Liver (tissue), 9 donors: ENCODE measurements around the gene CDCA4. TPM values are rescaled to one million over a fixed set of nuclear protein-coding genes. Genes with fewer than 3 reads are reported as not detected.

Source experiments
- DNase-seq: peaks from one replicate; pipeline ENCODE4 v3.0.0-alpha.2; 2017; ENCODE audit warnings: low spot score
- H3K27ac ChIP-seq, 2 donors: one replicate each; pipeline ENCODE4 v1.7.0; 2013; ENCODE audit warnings: inconsistent platforms in 2 of 2, low read length in 2 of 2, control low read depth in 1 of 2, low read depth in 1 of 2, mild to moderate bottlenecking in 1 of 2
- H3K27me3 ChIP-seq, 4 donors: one replicate each; pipeline versions ENCODE4 v1.6.1 to v1.7.0; 2013; ENCODE audit warnings: low read length in 3 of 4, inconsistent platforms in 1 of 4, mild to moderate bottlenecking in 1 of 4, moderate library complexity in 1 of 4; ENCODE audit not compliant: control insufficient read depth in 4 of 4, insufficient read depth in 4 of 4
- H3K36me3 ChIP-seq, 4 donors: one replicate each; pipeline versions ENCODE4 v1.6.1 to v1.7.0; 2013; ENCODE audit warnings: low read length in 3 of 4, mild to moderate bottlenecking in 3 of 4, low read depth in 1 of 4, moderate library complexity in 1 of 4; ENCODE audit not compliant: control insufficient read depth in 4 of 4, insufficient read depth in 3 of 4
- H3K4me1 ChIP-seq, 4 donors: one replicate each; pipeline versions ENCODE4 v1.6.1 to v1.7.0; 2013; ENCODE audit warnings: low read length in 3 of 4, mild to moderate bottlenecking in 3 of 4, moderate library complexity in 1 of 4; ENCODE audit not compliant: control insufficient read depth in 4 of 4, insufficient read depth in 4 of 4
- H3K4me3 ChIP-seq, 3 donors: one replicate each; pipeline versions ENCODE4 v1.6.1 to v1.7.0; 2013; ENCODE audit warnings: low read length in 3 of 3, control low read depth in 1 of 3, low read depth in 1 of 3, mild to moderate bottlenecking in 1 of 3
- H3K9ac ChIP-seq, 2 donors: one replicate each; pipeline ENCODE4 v1.7.0; 2013; ENCODE audit warnings: low read length in 2 of 2, mild to moderate bottlenecking in 2 of 2, moderate library complexity in 2 of 2, control low read depth in 1 of 2, low read depth in 1 of 2
- H3K9me3 ChIP-seq, 4 donors: one replicate each; pipeline versions ENCODE4 v1.6.1 to v1.7.0; 2013; ENCODE audit warnings: low read length in 3 of 4; ENCODE audit not compliant: control insufficient read depth in 4 of 4
- EGR1 ChIP-seq, 2 donors: IDR thresholded peaks; 2 replicates each; pipeline ENCODE4 v1.6.1; 2016 to 2018; ENCODE audit warnings: antibody characterized with exemption in 2 of 2, low read depth in 2 of 2
- FOXA1 ChIP-seq: IDR thresholded peaks from 2 replicates; pipeline ENCODE4 v1.6.1; 2016; ENCODE audit warnings: antibody characterized with exemption
- FOXA2 ChIP-seq: IDR thresholded peaks from 2 replicates; pipeline ENCODE4 v1.6.1; 2016; ENCODE audit warnings: antibody characterized with exemption
- GABPA ChIP-seq, 2 donors: IDR thresholded peaks in 1 of 2; conservative IDR thresholded peaks in 1 of 2; 2 replicates each; pipeline ENCODE4 v1.6.1; 2016; ENCODE audit warnings: antibody characterized with exemption in 2 of 2, mild to moderate bottlenecking in 1 of 2, moderate library complexity in 1 of 2
- HNF4A ChIP-seq, 2 donors: conservative IDR thresholded peaks; 2 replicates each; pipeline ENCODE4 v1.6.1; 2016; ENCODE audit warnings: antibody characterized with exemption in 2 of 2, mild to moderate bottlenecking in 2 of 2
- HNF4G ChIP-seq: IDR thresholded peaks from 2 replicates; pipeline ENCODE4 v1.6.1; 2016; ENCODE audit warnings: antibody characterized with exemption
- JUND ChIP-seq, 2 donors: IDR thresholded peaks; 2 replicates each; pipeline ENCODE4 v1.6.1; 2016; ENCODE audit warnings: antibody characterized with exemption in 2 of 2
- NR2F2 ChIP-seq: IDR thresholded peaks from 2 replicates; pipeline ENCODE4 v1.6.1; 2016; ENCODE audit warnings: antibody characterized with exemption
- RAD21 ChIP-seq, 2 donors: IDR thresholded peaks; 2 replicates each; pipeline ENCODE4 v1.6.1; 2016; ENCODE audit warnings: antibody characterized with exemption in 2 of 2, mild to moderate bottlenecking in 2 of 2
- RXRA ChIP-seq, 2 donors: IDR thresholded peaks; 2 replicates each; pipeline ENCODE4 v1.6.1; 2017 to 2018; ENCODE audit warnings: antibody characterized with exemption in 2 of 2, mild to moderate bottlenecking in 1 of 2
- SP1 ChIP-seq: IDR thresholded peaks from 2 replicates; pipeline ENCODE4 v1.6.1; 2018; ENCODE audit warnings: antibody characterized with exemption, mild to moderate bottlenecking
- TAF1 ChIP-seq: conservative IDR thresholded peaks from 2 replicates; pipeline ENCODE4 v1.6.1; 2016; ENCODE audit warnings: antibody characterized with exemption, mild to moderate bottlenecking
- YY1 ChIP-seq: IDR thresholded peaks from 2 replicates; pipeline ENCODE4 v1.6.1; 2016; ENCODE audit warnings: antibody characterized with exemption, mild to moderate bottlenecking
- WGBS: extraction: QIAGEN DNeasy Blood & Tissue Kit; methylation state at CpG from one replicate; pipeline ENCODE4 v1.1.7; 2013; 5-methylcytosine and 5-hydroxymethylcytosine counted together
- polyA plus RNA-seq, 2 donors: library from polyadenylated mRNA; stranded (reverse) in 1 of 2; unstranded in 1 of 2; fragments of 200-250 nt in 1 of 2; fragments of >200 nt in 1 of 2; fragmentation: Nextera tagmentation in 1 of 2; extraction: Ambion mirVana in 1 of 2; gene quantifications; one replicate each; pipeline versions ENCODE4 v1.2.1 to v1.2.3, GENCODE V29; 2013 to 2015
- total RNA-seq, 2 donors: library from RNA; depleted of rRNA; stranded (reverse); fragments of >200 nt; gene quantifications; one replicate each; pipeline ENCODE4 v1.2.3, GENCODE V29; 2014
- TF ChIP-seq, protein P1 (sequence below): IDR thresholded peaks from 2 replicates; pipeline ENCODE4 v1.6.1; 2016; ENCODE audit warnings: antibody characterized with exemption
- TF ChIP-seq, protein P2 (sequence below): IDR thresholded peaks from 2 replicates; pipeline ENCODE4 v1.6.1; 2016; ENCODE audit warnings: antibody characterized with exemption, mild to moderate bottlenecking
- TF ChIP-seq, protein P3 (sequence below): fragments of 150-350 bp; IDR thresholded peaks from 2 replicates; pipeline ENCODE4 v1.5.1; 2017; ENCODE audit warnings: improper control_type of control experiment, low read depth, low read length; ENCODE audit not compliant: missing input control
- TF ChIP-seq, protein P4 (sequence below): IDR thresholded peaks from 2 replicates; pipeline ENCODE4 v1.6.1; 2016; ENCODE audit warnings: antibody characterized with exemption
- TF ChIP-seq, protein P5 (sequence below): IDR thresholded peaks from 2 replicates; pipeline ENCODE4 v1.6.1; 2016; ENCODE audit warnings: antibody characterized with exemption
- donor health status: healthy.
- donor health status: healthy.
- donor health status: healthy.
- donor health status: healthy.
- donor health status: healthy.

The CDCA4 gene
- total and polyA plus RNA-seq, 4 donors, result 1.2 to 34.5 (median 2.7) TPM

DNA sequence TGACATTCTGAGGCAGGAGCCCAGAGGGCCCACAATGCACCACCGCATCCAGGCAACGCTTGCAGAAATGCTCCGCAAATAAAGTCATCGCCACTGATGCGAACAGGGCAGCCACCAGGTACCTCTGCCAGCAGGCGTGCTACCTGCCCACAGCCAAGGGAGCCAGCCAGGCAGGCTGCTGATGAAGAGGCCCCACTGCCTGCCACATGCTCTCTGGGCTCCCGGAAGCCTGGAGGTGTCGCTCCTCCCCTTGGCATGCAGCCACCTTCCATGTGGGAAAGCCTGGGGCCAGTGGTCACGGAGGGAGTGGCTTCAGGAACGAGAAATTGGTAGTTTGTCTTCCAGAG lies 29.6 kb upstream of the CDCA4 start:
- no peak for TF ChIP-seq HNF4G
- TF ChIP-seq TAF1, result no peak
- no peak for TF ChIP-seq JUND (IDR thresholded peaks at IDR 0.05)
- TF ChIP-seq NR2F2, result no peak
- TF ChIP-seq EGR1 (IDR thresholded peaks at IDR 0.05; ENCODE audit: low read depth in 2 of 2), result no peak
- peaks cover 0 to 3% (median under 1%) of the 10 kb centered on the region in 4 donors for H3K4me1 ChIP-seq
- no peak for DNase-seq
- 66% methylated on average over 10 of the region's 10 CpGs for WGBS
- H3K9ac ChIP-seq, result no peak overlapping the region
- no peak overlapping the region for H3K27ac ChIP-seq
- H3K27me3 ChIP-seq, result peaks cover 0 to 2% (median 0%) of the 10 kb centered on the region in 4 donors
- no peak overlapping the region for H3K4me3 ChIP-seq
- H3K9me3 ChIP-seq, result no peaks in the 10 kb centered on the region
- no peaks in the 10 kb centered on the region for H3K36me3 ChIP-seq

DNA sequence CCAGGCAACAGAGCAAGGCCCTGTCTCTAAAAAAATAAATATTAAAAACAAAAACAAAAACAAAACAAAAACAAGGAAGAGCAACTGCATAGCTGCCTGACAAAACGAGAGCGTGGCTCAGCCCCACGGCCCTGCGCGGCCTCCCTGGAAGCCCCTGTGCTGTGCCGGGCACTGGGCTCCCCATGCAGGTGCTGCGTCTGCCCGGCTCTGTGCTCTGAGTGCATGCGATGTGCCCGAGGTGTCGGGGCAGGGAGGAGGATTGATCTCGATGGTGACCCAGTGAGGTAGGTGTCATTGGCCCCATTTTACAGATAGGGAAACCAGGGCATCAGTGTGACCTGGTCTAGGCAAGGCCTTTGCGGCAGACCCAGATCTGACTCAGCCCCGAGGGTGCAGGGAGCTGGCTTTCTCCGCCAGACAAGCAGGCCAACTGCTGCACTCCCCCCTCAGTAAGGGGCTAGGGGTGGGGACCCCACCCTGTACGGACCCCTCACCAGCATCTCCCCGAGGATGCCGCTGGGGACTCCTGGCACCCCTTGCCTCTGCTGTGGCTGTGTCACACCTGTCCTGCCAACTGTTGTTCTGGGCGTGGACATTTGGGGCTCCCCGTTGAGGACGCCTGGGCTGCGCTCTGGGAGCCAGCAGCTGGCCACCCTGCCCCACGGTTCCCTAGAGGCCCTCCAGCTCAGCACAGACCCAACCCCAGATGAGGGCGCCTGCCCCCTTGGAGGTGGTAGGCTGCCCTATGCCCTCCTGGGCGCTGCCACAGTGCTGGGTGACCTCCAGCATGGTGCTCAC lies 29.1 kb upstream of the CDCA4 start:
- H3K4me1 ChIP-seq, result peaks cover 0 to 3% (median 1%) of the 10 kb centered on the region in 4 donors
- no peaks in the 10 kb centered on the region for H3K9me3 ChIP-seq
- H3K4me3 ChIP-seq, result no peak overlapping the region
- no peak overlapping the region for H3K27ac ChIP-seq
- no peaks in the 10 kb centered on the region for H3K27me3 ChIP-seq
- TF ChIP-seq SP1, result no peak
- TF ChIP-seq TAF1, result no peak
- TF ChIP-seq NR2F2, result no peak
- TF ChIP-seq, protein P1, sequence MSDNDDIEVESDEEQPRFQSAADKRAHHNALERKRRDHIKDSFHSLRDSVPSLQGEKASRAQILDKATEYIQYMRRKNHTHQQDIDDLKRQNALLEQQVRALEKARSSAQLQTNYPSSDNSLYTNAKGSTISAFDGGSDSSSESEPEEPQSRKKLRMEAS, result no peak
- TF ChIP-seq GABPA (IDR thresholded peaks at IDR 0.05 in 1 of 2, conservative IDR thresholded peaks at IDR 0.05 in 1 of 2), result no peak
- TF ChIP-seq, protein P2, sequence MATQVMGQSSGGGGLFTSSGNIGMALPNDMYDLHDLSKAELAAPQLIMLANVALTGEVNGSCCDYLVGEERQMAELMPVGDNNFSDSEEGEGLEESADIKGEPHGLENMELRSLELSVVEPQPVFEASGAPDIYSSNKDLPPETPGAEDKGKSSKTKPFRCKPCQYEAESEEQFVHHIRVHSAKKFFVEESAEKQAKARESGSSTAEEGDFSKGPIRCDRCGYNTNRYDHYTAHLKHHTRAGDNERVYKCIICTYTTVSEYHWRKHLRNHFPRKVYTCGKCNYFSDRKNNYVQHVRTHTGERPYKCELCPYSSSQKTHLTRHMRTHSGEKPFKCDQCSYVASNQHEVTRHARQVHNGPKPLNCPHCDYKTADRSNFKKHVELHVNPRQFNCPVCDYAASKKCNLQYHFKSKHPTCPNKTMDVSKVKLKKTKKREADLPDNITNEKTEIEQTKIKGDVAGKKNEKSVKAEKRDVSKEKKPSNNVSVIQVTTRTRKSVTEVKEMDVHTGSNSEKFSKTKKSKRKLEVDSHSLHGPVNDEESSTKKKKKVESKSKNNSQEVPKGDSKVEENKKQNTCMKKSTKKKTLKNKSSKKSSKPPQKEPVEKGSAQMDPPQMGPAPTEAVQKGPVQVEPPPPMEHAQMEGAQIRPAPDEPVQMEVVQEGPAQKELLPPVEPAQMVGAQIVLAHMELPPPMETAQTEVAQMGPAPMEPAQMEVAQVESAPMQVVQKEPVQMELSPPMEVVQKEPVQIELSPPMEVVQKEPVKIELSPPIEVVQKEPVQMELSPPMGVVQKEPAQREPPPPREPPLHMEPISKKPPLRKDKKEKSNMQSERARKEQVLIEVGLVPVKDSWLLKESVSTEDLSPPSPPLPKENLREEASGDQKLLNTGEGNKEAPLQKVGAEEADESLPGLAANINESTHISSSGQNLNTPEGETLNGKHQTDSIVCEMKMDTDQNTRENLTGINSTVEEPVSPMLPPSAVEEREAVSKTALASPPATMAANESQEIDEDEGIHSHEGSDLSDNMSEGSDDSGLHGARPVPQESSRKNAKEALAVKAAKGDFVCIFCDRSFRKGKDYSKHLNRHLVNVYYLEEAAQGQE, result no peak
- TF ChIP-seq, protein P3, sequence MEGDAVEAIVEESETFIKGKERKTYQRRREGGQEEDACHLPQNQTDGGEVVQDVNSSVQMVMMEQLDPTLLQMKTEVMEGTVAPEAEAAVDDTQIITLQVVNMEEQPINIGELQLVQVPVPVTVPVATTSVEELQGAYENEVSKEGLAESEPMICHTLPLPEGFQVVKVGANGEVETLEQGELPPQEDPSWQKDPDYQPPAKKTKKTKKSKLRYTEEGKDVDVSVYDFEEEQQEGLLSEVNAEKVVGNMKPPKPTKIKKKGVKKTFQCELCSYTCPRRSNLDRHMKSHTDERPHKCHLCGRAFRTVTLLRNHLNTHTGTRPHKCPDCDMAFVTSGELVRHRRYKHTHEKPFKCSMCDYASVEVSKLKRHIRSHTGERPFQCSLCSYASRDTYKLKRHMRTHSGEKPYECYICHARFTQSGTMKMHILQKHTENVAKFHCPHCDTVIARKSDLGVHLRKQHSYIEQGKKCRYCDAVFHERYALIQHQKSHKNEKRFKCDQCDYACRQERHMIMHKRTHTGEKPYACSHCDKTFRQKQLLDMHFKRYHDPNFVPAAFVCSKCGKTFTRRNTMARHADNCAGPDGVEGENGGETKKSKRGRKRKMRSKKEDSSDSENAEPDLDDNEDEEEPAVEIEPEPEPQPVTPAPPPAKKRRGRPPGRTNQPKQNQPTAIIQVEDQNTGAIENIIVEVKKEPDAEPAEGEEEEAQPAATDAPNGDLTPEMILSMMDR, result no peak
- no peak for TF ChIP-seq EGR1 (IDR thresholded peaks at IDR 0.05; ENCODE audit: low read depth in 2 of 2)
- no peak for TF ChIP-seq YY1
- no peak for TF ChIP-seq RAD21 (IDR thresholded peaks at IDR 0.05)
- TF ChIP-seq, protein P4, sequence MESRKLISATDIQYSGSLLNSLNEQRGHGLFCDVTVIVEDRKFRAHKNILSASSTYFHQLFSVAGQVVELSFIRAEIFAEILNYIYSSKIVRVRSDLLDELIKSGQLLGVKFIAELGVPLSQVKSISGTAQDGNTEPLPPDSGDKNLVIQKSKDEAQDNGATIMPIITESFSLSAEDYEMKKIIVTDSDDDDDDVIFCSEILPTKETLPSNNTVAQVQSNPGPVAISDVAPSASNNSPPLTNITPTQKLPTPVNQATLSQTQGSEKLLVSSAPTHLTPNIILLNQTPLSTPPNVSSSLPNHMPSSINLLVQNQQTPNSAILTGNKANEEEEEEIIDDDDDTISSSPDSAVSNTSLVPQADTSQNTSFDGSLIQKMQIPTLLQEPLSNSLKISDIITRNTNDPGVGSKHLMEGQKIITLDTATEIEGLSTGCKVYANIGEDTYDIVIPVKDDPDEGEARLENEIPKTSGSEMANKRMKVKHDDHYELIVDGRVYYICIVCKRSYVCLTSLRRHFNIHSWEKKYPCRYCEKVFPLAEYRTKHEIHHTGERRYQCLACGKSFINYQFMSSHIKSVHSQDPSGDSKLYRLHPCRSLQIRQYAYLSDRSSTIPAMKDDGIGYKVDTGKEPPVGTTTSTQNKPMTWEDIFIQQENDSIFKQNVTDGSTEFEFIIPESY, result no peak
- no peak for TF ChIP-seq HNF4A (conservative IDR thresholded peaks at IDR 0.05)
- TF ChIP-seq, protein P5, sequence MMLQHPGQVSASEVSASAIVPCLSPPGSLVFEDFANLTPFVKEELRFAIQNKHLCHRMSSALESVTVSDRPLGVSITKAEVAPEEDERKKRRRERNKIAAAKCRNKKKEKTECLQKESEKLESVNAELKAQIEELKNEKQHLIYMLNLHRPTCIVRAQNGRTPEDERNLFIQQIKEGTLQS, result no peak
- no peak for TF ChIP-seq FOXA1
- TF ChIP-seq RXRA (IDR thresholded peaks at IDR 0.05), result no peak
- TF ChIP-seq JUND (IDR thresholded peaks at IDR 0.05), result no peak
- TF ChIP-seq FOXA2, result no peak
- TF ChIP-seq HNF4G, result no peak
- H3K36me3 ChIP-seq, result no peaks in the 10 kb centered on the region
- no peak overlapping the region for H3K9ac ChIP-seq
- 85% methylated on average over 25 of the region's 25 CpGs for WGBS
- no peak for DNase-seq
